Bronchial epithelial cell (primary cell): ENCODE measurements around the gene HYDIN. TPM values are rescaled to one million over a fixed set of nuclear protein-coding genes. Genes with fewer than 3 reads are reported as not detected.

Source experiments
- DNase-seq: peaks from one replicate; pipeline ENCODE4 v3.0.0-alpha.2; 2010; ENCODE audit warnings: low read depth
- FAIRE-seq: peaks from 2 replicates; lab custom pipeline; 2011; peaks lifted over from hg19 to GRCh38; lab: Jason Lieb, UNC
- H3K27me3 ChIP-seq: 2 replicates; pipeline ENCODE4 v1.5.1; 2011; ENCODE audit warnings: low read length; ENCODE audit not compliant: control insufficient read depth, insufficient read depth
- H3K36me3 ChIP-seq: 2 replicates; pipeline ENCODE4 v1.5.1; 2011; ENCODE audit warnings: low read length; ENCODE audit not compliant: control insufficient read depth, insufficient read depth
- H3K4me3 ChIP-seq: 2 replicates; pipeline ENCODE4 v1.5.1; 2011; ENCODE audit warnings: mild to moderate bottlenecking, low read depth, low read length, control low read depth
- CTCF ChIP-seq: IDR thresholded peaks from 2 replicates; pipeline ENCODE4 v1.5.1; 2011; ENCODE audit warnings: mild to moderate bottlenecking, moderate library complexity, low read length, control low read depth, inconsistent platforms; ENCODE audit not compliant: insufficient read depth, severe bottlenecking
- total RNA-seq: library from RNA; depleted of rRNA; stranded (reverse); fragments of >200 nt; gene quantifications from 2 replicates; pipeline ENCODE4 v1.2.1, GENCODE V29; 2014

HYDIN gene
- total RNA-seq, result 0.38 and 1.3 TPM in 2 replicates

GRCh38 chr16:71230122-71230845, at the start of gene HYDIN:
TSS of gene HYDIN (minus strand) at chr16:71230722. CDS start at chr16:71186895, 43,827 bp downstream.
- DNase-seq (peak; percentile 31), FAIRE-seq (no peak)
- Histone ChIP-seq H3K36me3 (no peaks in the 10 kb centered on the region), H3K4me3 (peak within 1 kb of the TSS; percentile 25), H3K27me3 (no peaks in the 10 kb centered on the region)
- no peak for TF ChIP-seq CTCF

- no peak for FAIRE-seq
These were observed 46.2 kb upstream of the HYDIN start for GRCh38 chr16:71276589-71277334.

GRCh38 chr16:71273384-71273783, 42.9 kb upstream of the HYDIN start:
- no peak for FAIRE-seq

More at GRCh38 chr16:71276589-71277334, 46.2 kb upstream of the HYDIN start:
- H3K36me3 ChIP-seq, result no peaks in the 10 kb centered on the region
- H3K27me3 ChIP-seq, result no peaks in the 10 kb centered on the region
- no peak for DNase-seq
- no peak overlapping the region for H3K4me3 ChIP-seq
- no peak for TF ChIP-seq CTCF

GRCh38 chr16:71264299-71264698, 33.8 kb upstream of the HYDIN start:
- no peaks in the 10 kb centered on the region for H3K36me3 ChIP-seq
- no peak for TF ChIP-seq CTCF
- DNase-seq (no peak), FAIRE-seq (no peak)
- H3K27me3 ChIP-seq, result no peaks in the 10 kb centered on the region
- H3K4me3 ChIP-seq, result no peak overlapping the region

More at GRCh38 chr16:71273384-71273783, 42.9 kb upstream of the HYDIN start:
- H3K27me3 ChIP-seq, result no peaks in the 10 kb centered on the region
- DNase-seq, result no peak
- no peak overlapping the region for H3K4me3 ChIP-seq
- H3K36me3 ChIP-seq, result no peaks in the 10 kb centered on the region
- TF ChIP-seq CTCF, result no peak

- Histone ChIP-seq H3K27me3 (no peaks in the 10 kb centered on the region), H3K4me3 (no peak overlapping the region), H3K36me3 (no peaks in the 10 kb centered on the region)
- FAIRE-seq (no peak), DNase-seq (no peak)
- no peak for TF ChIP-seq CTCF
These were observed 33.1 kb upstream of the HYDIN start for GRCh38 chr16:71263582-71263981.
